ENCODE measurements around the gene QPCT.

GRCh38 chr2:37361994-37362698, 17.7 kb downstream of the QPCT start:
- no peak for TF ChIP-seq CTCF (IDR thresholded peaks at IDR 0.05)
- TF ChIP-seq POLR2A (IDR thresholded peaks at IDR 0.05), result no peak

All from lower leg skin (tissue), 3 donors.